A549 (cell line): ENCODE results near the gene DMRTB1. TPM values are rescaled to one million over a fixed set of nuclear protein-coding genes. Genes with fewer than 3 reads are reported as not detected.

ENCODE experiments used
- ATAC-seq, 2 experiments: fragments of 200-7000 bp in 1 of 2; fragments of >200 bp in 1 of 2; cut with Nextera tagmentation in 1 of 2; cut with Tn5 transposase in 1 of 2; 3 replicates each; pipeline versions ENCODE4 v1.8.0 to v1.9.1; 2018 to 2020; ENCODE audit warnings: mild to moderate bottlenecking in 1 of 2, moderate library complexity in 1 of 2
- CTCF ChIA-PET: fragments of 300-600 bp; sonication (Branson Sonifier 250); formaldehyde crosslinking; extraction: SDS; loops from one replicate; lab custom pipeline; 2021; ENCODE audit warnings: antibody characterized with exemption, inconsistent platforms; lab: Yijun Ruan, JAX
- POLR2A ChIA-PET: fragments of 350-600 bp; formaldehyde crosslinking; extraction: SDS; loops from one replicate; lab custom pipeline; 2021; ENCODE audit warnings: antibody characterized with exemption, inconsistent platforms; lab: Yijun Ruan, JAX
- DNase-seq, 2 experiments: peaks; one replicate each; pipeline versions ENCODE4 v3.0.0 to v3.0.0-alpha.2; 2011 to 2016; ENCODE audit warnings: low read depth in 1 of 2, low spot score in 1 of 2
- FAIRE-seq: peaks from 2 replicates; lab custom pipeline; 2011; peaks lifted over from hg19 to GRCh38; lab: Jason Lieb, UNC
- H3K27ac ChIP-seq, 2 experiments: fragments of >200 bp; sonication (Bioruptor Twin); formaldehyde crosslinking; 3 replicates each; pipeline ENCODE4 v1.5.1; 2016 to 2017
- H3K4me1 ChIP-seq: fragments of >200 bp; sonication (Bioruptor Twin); formaldehyde crosslinking; 3 replicates; pipeline ENCODE4 v1.6.1; 2016
- H3K4me2 ChIP-seq: fragments of >200 bp; sonication (Bioruptor Twin); formaldehyde crosslinking; 3 replicates; pipeline ENCODE4 v1.6.1; 2016
- H3K4me3 ChIP-seq: fragments of >200 bp; sonication (Bioruptor Twin); formaldehyde crosslinking; 3 replicates; pipeline ENCODE4 v1.5.1; 2016
- H3K9me3 ChIP-seq: fragments of >200 bp; sonication (Bioruptor Twin); formaldehyde crosslinking; 3 replicates; pipeline ENCODE4 v1.6.1; 2016
- BHLHE40 ChIP-seq: IDR thresholded peaks from 2 replicates; pipeline ENCODE4 v1.6.1; 2012; ENCODE audit warnings: low read depth, low read length, inconsistent platforms
- CBX2 ChIP-seq: fragments of 200-600 bp; sonication (generic); IDR thresholded peaks from 2 replicates; pipeline ENCODE4 v1.6.1; 2016; ENCODE audit warnings: low read depth, mild to moderate bottlenecking, borderline replicate concordance
- CBX8 ChIP-seq: fragments of 200-600 bp; sonication (generic); IDR thresholded peaks from 2 replicates; pipeline ENCODE4 v1.6.1; 2016
- EP300 ChIP-seq, 2 experiments: fragments of >200 bp; sonication (Bioruptor Twin); formaldehyde crosslinking; IDR thresholded peaks; 2 replicates in 1 of 2; 3 replicates in 1 of 2; pipeline ENCODE4 v1.6.1; 2016 to 2017
- HDAC2 ChIP-seq: fragments of 200-600 bp; sonication (generic); IDR thresholded peaks from 2 replicates; pipeline ENCODE4 v1.6.1; 2016
- HEYL ChIP-seq: fragments of 250-450 bp; sonication (Bioruptor Pico); IDR thresholded peaks from 2 replicates; pipeline ENCODE4 v1.8.0; 2021; ENCODE audit warnings: mild to moderate bottlenecking, moderate library complexity
- HOXB13 ChIP-seq: fragments of 250-450 bp; sonication (Bioruptor Pico); IDR thresholded peaks from 2 replicates; pipeline ENCODE4 v1.5.0; 2020; ENCODE audit warnings: low read depth, mild to moderate bottlenecking, moderate library complexity
- JUN ChIP-seq, 2 experiments: fragments of >200 bp; sonication (Bioruptor Twin); formaldehyde crosslinking; IDR thresholded peaks; 2 replicates in 1 of 2; 3 replicates in 1 of 2; pipeline ENCODE4 v1.6.1; 2016 to 2017
- KDM5A ChIP-seq: fragments of 200-600 bp; sonication (generic); IDR thresholded peaks from 2 replicates; pipeline ENCODE4 v1.6.1; 2016; ENCODE audit warnings: antibody characterized with exemption, mild to moderate bottlenecking
- NPAS2 ChIP-seq: fragments of 250-450 bp; sonication (Bioruptor Pico); IDR thresholded peaks from 2 replicates; pipeline ENCODE4 v1.8.0; 2022; ENCODE audit warnings: mild to moderate bottlenecking, moderate library complexity, borderline replicate concordance
- POLR2AphosphoS2 ChIP-seq: conservative IDR thresholded peaks from 2 replicates; pipeline ENCODE4 v1.6.1; 2012; ENCODE audit warnings: low read length, improper control_type of control experiment, inconsistent platforms
- RCOR1 ChIP-seq: fragments of 150-350 bp; IDR thresholded peaks from 2 replicates; pipeline ENCODE4 v1.6.1; 2014; ENCODE audit warnings: antibody characterized with exemption, low read length, low read depth
- RFX5 ChIP-seq: fragments of 450-650 bp; IDR thresholded peaks from 2 replicates; pipeline ENCODE4 v1.7.1; 2014; ENCODE audit warnings: antibody characterized with exemption, mild to moderate bottlenecking, moderate library complexity
- RNF2 ChIP-seq: fragments of 200-600 bp; sonication (generic); IDR thresholded peaks from 2 replicates; pipeline ENCODE4 v1.6.1; 2016; ENCODE audit warnings: low read depth, mild to moderate bottlenecking, antibody characterized with exemption, moderate library complexity, borderline replicate concordance
- SREBF2 ChIP-seq: fragments of 450-650 bp; IDR thresholded peaks from 2 replicates; pipeline ENCODE4 v1.6.1; 2014; ENCODE audit warnings: mild to moderate bottlenecking, moderate library complexity
- TP53 ChIP-seq: fragments of 250-450 bp; sonication (Bioruptor Pico); IDR thresholded peaks from 2 replicates; pipeline ENCODE4 v1.5.0; 2021; ENCODE audit warnings: mild to moderate bottlenecking, moderate library complexity
- ZFP36 ChIP-seq: fragments of 450-650 bp; IDR thresholded peaks from 2 replicates; pipeline ENCODE4 v1.6.1; 2014; ENCODE audit warnings: borderline replicate concordance; ENCODE audit not compliant: partially characterized antibody
- ZNF302 ChIP-seq: fragments of 250-450 bp; sonication (Bioruptor Pico); IDR thresholded peaks from 2 replicates; pipeline ENCODE4 v1.9.0; 2021; ENCODE audit warnings: inconsistent platforms, mild to moderate bottlenecking, moderate library complexity
- WGBS: methylation state at CpG from one replicate; pipeline ENCODE4 v1.1.6; 2017; ENCODE audit errors: missing lambda C conversion rate; 5-methylcytosine and 5-hydroxymethylcytosine counted together
- polyA plus RNA-seq, 4 experiments: library from polyadenylated mRNA; depleted of rRNA in 3 of 4; stranded (reverse); fragments of >200 nt; fragmentation: RNase III in 1 of 4; extraction: RNeasy Plus Mini Kit Qiagen cat#74134 plus additional on column Dnase treatment in 1 of 4; gene quantifications; 2 replicates in 3 of 4; 3 replicates in 1 of 4; pipeline ENCODE4 v1.2.3, GENCODE V29; 2011 to 2017
- TF ChIP-seq, protein P1 (sequence below): IDR thresholded peaks from 2 replicates; pipeline ENCODE4 v1.6.1; 2012
- TF ChIP-seq, protein P2 (sequence below): IDR thresholded peaks from 2 replicates; pipeline ENCODE4 v1.6.1; 2012; ENCODE audit warnings: low read depth, borderline replicate concordance
- TF ChIP-seq, protein P3 (sequence below): fragments of >200 bp; sonication (Bioruptor Twin); formaldehyde crosslinking; IDR thresholded peaks from 3 replicates; pipeline ENCODE4 v1.6.1; 2016
- TF ChIP-seq, protein P4 (sequence below): fragments of 150-350 bp; IDR thresholded peaks from 2 replicates; pipeline ENCODE4 v1.6.1; 2014; ENCODE audit warnings: low read depth, mild to moderate bottlenecking, low read length
- TF ChIP-seq, protein P5 (sequence below): fragments of 200-600 bp; sonication (generic); IDR thresholded peaks from 2 replicates; pipeline ENCODE4 v1.6.1; 2016; ENCODE audit warnings: antibody characterized with exemption, mild to moderate bottlenecking, moderate library complexity
- TF ChIP-seq, protein P6 (sequence below): fragments of 250-450 bp; sonication (Bioruptor Pico); IDR thresholded peaks from 2 replicates; pipeline ENCODE4 v1.5.0; 2021; ENCODE audit warnings: mild to moderate bottlenecking, moderate library complexity, borderline replicate concordance

Gene DMRTB1
- polyA plus RNA-seq, 2 of the 4 experiments (the other 2 are of a cell fraction), result not detected

DNA sequence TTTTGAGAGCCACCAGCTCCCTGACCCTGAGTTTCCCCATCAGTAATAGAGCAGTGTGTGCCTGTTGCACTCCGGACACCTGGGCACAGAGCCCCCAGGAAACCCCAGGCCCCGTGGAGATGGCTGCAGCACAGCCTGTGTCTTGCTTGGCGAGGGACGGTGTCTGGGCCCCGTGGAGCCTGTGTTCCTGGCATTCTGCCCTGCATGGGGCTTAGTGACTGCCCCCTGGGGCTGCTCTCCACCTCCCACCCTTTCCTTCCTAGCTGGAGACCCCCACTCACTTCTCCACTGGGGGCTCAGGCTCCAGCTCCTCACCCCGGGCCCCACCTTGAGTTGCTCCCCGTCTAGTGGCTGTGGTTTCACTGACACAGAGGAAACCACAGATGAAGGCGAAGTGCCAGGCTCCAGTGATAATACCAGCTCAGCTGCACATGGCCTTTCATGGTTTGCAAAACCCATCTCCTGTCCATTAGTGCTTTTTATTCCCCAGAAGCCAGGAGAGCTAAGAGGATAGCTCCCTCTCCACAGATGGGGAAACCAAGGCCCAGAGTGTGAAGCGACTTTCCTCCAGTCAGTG is 39.4 kb downstream of the DMRTB1 start:
- CTCF ChIA-PET, result interaction anchor here (3.8 kb wide), 1 partner anchor 13 kb away, joined by 26 read pairs; no protein-coding TSS in a partner anchor
- Histone ChIP-seq H3K9me3 (no peaks in the 10 kb centered on the region), H3K4me3 (no peak overlapping the region)
- DNase-seq, result no peak
- no peak for TF ChIP-seq BHLHE40
- no peak for TF ChIP-seq KDM5A
- TF ChIP-seq, protein P1, sequence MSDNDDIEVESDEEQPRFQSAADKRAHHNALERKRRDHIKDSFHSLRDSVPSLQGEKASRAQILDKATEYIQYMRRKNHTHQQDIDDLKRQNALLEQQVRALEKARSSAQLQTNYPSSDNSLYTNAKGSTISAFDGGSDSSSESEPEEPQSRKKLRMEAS, result no peak
- no peak for TF ChIP-seq SREBF2
- no peak for TF ChIP-seq CBX2
- TF ChIP-seq NPAS2 (CRISPR knock-in tag), result no peak
- no peak for TF ChIP-seq HOXB13 (CRISPR knock-in tag)
- no peak for TF ChIP-seq ZFP36
- TF ChIP-seq JUN (IDR thresholded peaks at IDR 0.05), result no peak
- no peak for TF ChIP-seq RFX5
- TF ChIP-seq, protein P2, sequence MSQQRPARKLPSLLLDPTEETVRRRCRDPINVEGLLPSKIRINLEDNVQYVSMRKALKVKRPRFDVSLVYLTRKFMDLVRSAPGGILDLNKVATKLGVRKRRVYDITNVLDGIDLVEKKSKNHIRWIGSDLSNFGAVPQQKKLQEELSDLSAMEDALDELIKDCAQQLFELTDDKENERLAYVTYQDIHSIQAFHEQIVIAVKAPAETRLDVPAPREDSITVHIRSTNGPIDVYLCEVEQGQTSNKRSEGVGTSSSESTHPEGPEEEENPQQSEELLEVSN, result no peak
- TF ChIP-seq, all 56 proteins: peak for 0
- H3K27ac ChIP-seq, result no peak overlapping the region
- 78% methylated on average over 4 of the region's 9 CpGs for WGBS
- POLR2A ChIA-PET, result no interaction called here
- H3K4me1 ChIP-seq, result no peaks in the 10 kb centered on the region
- no peak overlapping the region for H3K4me2 ChIP-seq
- ATAC-seq (no peak), FAIRE-seq (no peak)

DNA sequence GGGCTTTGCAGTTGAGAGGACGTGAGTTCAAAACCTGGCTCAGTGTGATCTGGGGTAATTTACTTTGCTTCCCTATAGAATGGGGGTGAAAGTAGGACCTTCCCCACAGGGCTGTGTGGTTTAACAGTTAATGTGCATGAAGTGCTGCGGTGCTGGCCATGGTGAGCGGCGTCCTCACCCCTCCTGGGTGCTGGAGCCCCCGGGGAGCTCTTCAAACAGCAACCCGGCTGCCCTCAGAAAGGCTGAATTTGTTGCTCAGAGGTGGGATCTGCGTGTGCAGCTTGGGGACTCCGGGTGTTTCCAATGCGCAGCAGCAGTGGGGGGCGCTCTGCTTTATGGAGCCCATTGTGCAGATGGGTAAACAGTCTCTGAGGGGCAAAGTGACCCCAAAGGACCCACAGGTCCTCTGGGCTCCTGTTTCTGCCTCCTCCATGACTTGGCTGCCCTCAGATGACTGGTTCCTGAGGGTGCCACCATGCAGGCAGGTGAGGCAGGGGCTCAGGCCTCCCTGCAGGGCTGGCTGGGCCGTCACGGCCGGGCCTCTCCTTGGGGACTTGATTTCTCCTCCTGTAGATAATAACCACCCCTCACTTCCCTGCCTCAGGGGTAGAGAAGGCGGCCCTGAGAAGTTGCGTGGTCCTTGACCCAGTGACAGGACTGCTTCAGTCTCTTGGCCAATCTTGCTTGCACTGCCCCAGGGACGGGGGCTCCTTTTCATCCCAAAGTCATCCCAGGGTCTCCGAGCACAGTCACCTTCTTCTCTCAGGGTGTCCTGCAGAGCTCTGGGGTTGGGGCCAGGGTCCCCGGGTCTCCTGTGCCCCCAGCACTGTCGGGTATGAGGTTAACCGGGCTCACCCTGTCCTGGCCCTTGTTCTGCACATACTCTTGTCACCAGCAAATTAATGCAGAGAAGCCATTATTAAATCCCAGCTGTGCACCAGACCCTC is 40.3 kb downstream of the DMRTB1 start:
- Histone ChIP-seq H3K4me1 (no peaks in the 10 kb centered on the region), H3K9me3 (no peaks in the 10 kb centered on the region), H3K27ac (no peak overlapping the region), H3K4me2 (no peak overlapping the region), H3K4me3 (no peak overlapping the region)
- 44% methylated on average over 8 of the region's 20 CpGs for WGBS
- no peak for FAIRE-seq
- CTCF ChIA-PET, result interaction anchor here (0.6 to 3.8 kb wide), 2 partner anchors 14 to 460 kb away, joined by 4 to 26 read pairs; no protein-coding TSS in a partner anchor
- no peak for ATAC-seq
- TF ChIP-seq, protein P3, sequence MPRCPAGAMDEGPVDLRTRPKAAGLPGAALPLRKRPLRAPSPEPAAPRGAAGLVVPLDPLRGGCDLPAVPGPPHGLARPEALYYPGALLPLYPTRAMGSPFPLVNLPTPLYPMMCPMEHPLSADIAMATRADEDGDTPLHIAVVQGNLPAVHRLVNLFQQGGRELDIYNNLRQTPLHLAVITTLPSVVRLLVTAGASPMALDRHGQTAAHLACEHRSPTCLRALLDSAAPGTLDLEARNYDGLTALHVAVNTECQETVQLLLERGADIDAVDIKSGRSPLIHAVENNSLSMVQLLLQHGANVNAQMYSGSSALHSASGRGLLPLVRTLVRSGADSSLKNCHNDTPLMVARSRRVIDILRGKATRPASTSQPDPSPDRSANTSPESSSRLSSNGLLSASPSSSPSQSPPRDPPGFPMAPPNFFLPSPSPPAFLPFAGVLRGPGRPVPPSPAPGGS, result no peak
- TF ChIP-seq CBX8 (no peak), ZNF302 (CRISPR knock-in tag) (no peak), EP300 (IDR thresholded peaks at IDR 0.05) (no peak), RCOR1 (no peak), RFX5 (no peak), SREBF2 (no peak), HOXB13 (CRISPR knock-in tag) (no peak), POLR2AphosphoS2 (no peak), NPAS2 (CRISPR knock-in tag) (no peak), KDM5A (no peak), HDAC2 (no peak), HEYL (CRISPR knock-in tag) (no peak), RNF2 (no peak), TP53 (CRISPR knock-in tag) (no peak)
- TF ChIP-seq, protein P4, sequence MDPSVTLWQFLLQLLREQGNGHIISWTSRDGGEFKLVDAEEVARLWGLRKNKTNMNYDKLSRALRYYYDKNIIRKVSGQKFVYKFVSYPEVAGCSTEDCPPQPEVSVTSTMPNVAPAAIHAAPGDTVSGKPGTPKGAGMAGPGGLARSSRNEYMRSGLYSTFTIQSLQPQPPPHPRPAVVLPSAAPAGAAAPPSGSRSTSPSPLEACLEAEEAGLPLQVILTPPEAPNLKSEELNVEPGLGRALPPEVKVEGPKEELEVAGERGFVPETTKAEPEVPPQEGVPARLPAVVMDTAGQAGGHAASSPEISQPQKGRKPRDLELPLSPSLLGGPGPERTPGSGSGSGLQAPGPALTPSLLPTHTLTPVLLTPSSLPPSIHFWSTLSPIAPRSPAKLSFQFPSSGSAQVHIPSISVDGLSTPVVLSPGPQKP, result no peak
- TF ChIP-seq, protein P5, sequence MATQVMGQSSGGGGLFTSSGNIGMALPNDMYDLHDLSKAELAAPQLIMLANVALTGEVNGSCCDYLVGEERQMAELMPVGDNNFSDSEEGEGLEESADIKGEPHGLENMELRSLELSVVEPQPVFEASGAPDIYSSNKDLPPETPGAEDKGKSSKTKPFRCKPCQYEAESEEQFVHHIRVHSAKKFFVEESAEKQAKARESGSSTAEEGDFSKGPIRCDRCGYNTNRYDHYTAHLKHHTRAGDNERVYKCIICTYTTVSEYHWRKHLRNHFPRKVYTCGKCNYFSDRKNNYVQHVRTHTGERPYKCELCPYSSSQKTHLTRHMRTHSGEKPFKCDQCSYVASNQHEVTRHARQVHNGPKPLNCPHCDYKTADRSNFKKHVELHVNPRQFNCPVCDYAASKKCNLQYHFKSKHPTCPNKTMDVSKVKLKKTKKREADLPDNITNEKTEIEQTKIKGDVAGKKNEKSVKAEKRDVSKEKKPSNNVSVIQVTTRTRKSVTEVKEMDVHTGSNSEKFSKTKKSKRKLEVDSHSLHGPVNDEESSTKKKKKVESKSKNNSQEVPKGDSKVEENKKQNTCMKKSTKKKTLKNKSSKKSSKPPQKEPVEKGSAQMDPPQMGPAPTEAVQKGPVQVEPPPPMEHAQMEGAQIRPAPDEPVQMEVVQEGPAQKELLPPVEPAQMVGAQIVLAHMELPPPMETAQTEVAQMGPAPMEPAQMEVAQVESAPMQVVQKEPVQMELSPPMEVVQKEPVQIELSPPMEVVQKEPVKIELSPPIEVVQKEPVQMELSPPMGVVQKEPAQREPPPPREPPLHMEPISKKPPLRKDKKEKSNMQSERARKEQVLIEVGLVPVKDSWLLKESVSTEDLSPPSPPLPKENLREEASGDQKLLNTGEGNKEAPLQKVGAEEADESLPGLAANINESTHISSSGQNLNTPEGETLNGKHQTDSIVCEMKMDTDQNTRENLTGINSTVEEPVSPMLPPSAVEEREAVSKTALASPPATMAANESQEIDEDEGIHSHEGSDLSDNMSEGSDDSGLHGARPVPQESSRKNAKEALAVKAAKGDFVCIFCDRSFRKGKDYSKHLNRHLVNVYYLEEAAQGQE, result no peak
- TF ChIP-seq, protein P6, sequence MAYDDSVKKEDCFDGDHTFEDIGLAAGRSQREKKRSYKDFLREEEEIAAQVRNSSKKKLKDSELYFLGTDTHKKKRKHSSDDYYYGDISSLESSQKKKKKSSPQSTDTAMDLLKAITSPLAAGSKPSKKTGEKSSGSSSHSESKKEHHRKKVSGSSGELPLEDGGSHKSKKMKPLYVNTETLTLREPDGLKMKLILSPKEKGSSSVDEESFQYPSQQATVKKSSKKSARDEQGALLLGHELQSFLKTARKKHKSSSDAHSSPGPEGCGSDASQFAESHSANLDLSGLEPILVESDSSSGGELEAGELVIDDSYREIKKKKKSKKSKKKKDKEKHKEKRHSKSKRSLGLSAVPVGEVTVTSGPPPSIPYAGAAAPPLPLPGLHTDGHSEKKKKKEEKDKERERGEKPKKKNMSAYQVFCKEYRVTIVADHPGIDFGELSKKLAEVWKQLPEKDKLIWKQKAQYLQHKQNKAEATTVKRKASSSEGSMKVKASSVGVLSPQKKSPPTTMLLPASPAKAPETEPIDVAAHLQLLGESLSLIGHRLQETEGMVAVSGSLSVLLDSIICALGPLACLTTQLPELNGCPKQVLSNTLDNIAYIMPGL (CRISPR knock-in tag), result no peak
- TF ChIP-seq, all 56 proteins: peak for 0
- POLR2A ChIA-PET, result no interaction called here
- no peak for DNase-seq
